Choroid plexus epithelial cell (primary cell): ENCODE data around the gene LGR5.
A peak's percentile ranks its signal among the peaks of the same experiment; 100 is the strongest.
"Not testable (repeated sequence)": the region's sequence is repeated elsewhere in the genome, so short reads cannot be mapped to it uniquely, and the experiment has no call there.

Experiments used
- DNase-seq: peaks from one replicate; pipeline ENCODE4 v3.0.0-alpha.2; 2010; ENCODE audit warnings: low read depth
- H3K4me3 ChIP-seq: 2 replicates; pipeline ENCODE4 v1.5.1; 2011; ENCODE audit warnings: low read depth, mild to moderate bottlenecking, control low read depth, low read length, moderate library complexity
- TF ChIP-seq, protein P1 (sequence below): conservative IDR thresholded peaks from 2 replicates; pipeline ENCODE4 v1.5.1; 2011; ENCODE audit warnings: low read depth, mild to moderate bottlenecking, control low read depth, inconsistent platforms, low read length, moderate library complexity

LGR5 gene

DNA sequence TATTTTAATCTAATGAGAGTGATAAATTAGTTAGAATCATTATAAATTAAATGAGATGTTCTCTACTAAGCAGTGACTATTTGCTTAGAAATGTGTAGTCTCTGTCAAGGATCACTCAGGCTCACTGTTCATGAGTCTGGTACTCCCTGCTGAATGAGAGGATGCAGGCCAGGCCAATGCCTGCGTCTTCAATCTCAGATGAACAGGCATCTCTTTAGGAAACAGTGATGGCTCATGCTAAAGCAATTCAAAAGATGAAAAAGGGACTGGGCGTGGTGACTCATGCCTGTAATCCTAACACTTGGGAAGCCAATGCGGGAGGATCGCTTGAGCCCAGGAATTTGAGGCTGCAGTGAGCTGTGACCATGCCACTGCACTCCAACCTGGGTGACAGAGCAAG is 117.3 kb downstream of the LGR5 start:
- peak; percentile 76 for DNase-seq
- H3K4me3 ChIP-seq = no peak overlapping the region
- TF ChIP-seq, protein P1, sequence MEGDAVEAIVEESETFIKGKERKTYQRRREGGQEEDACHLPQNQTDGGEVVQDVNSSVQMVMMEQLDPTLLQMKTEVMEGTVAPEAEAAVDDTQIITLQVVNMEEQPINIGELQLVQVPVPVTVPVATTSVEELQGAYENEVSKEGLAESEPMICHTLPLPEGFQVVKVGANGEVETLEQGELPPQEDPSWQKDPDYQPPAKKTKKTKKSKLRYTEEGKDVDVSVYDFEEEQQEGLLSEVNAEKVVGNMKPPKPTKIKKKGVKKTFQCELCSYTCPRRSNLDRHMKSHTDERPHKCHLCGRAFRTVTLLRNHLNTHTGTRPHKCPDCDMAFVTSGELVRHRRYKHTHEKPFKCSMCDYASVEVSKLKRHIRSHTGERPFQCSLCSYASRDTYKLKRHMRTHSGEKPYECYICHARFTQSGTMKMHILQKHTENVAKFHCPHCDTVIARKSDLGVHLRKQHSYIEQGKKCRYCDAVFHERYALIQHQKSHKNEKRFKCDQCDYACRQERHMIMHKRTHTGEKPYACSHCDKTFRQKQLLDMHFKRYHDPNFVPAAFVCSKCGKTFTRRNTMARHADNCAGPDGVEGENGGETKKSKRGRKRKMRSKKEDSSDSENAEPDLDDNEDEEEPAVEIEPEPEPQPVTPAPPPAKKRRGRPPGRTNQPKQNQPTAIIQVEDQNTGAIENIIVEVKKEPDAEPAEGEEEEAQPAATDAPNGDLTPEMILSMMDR = no peak

DNA sequence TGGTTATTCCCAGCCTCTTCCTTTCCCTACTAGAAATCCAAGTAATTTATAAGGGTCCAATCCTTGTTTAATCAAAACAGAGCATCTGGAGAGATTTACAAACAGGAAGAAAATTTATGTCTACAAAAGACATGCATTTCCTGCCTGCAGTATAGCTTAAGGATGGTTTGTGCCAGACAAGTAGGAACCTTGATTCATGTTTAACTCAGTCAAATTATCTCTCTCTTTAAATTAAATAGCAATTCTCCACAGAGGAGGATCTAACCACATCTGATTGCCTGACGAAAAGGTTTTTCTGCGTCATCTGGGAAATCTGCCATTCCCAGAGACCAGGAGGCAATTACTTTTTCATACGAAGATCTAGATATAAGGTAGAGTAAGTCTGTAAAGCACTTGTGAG is 118.8 kb downstream of the LGR5 start:
- H3K4me3 ChIP-seq = no peak overlapping the region
- TF ChIP-seq, protein P1 = no peak
- no peak for DNase-seq

DNA sequence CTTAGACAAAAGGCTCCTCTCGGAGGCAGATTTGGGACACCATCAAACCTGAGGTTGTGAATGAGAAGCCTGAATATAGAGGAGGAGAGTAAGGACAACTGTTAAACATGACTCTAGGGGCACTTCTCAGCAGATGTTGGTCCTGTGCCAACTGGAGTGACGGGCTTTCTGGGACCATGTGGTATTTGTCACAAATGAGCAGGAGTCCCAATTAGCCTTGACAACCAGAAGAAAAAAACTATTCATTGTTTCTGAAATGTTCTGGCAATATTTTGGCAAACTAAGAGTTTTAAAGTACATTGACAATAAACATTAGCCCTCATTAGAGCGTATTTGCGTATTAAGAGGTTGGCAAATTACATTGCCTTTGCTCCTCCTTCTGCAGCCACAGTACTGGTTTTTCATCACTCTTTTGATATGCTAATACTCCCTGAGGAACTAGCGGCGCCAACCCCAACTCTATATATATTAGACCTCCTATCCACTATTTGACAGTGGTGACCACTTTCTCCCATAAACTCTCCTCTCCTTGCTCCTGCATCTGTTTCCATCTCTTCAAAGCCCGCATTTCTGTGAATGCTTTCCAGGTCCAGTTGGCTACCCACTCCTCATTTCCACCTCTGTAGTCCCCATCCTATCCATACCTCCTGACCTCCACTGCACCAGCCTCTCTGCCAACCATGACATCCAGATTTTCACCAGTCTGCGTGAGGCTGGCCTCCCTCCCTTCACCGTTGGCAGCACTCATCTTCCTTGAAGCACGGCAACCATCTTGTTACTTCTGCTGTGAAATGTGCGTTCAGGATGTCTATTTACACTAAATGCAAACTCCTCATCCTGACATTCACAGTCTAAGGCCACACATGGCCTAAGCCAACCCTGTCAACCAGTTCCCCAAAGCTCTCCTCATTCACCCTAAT is 123.3 kb downstream of the LGR5 start:
- TF ChIP-seq, protein P1 = no peak
- no peak for DNase-seq
- H3K4me3 ChIP-seq = no peak overlapping the region

- TF ChIP-seq, protein P1 = no peak
- H3K4me3 ChIP-seq = no peak overlapping the region
- DNase-seq = no peak
Observed at GRCh38 chr12:71565535-71565934, 125.9 kb downstream of the LGR5 start.

GRCh38 chr12:71566655-71567054 is 127.1 kb downstream of the LGR5 start:
- TF ChIP-seq, protein P1 = no peak
- DNase-seq = no peak
- no peak overlapping the region for H3K4me3 ChIP-seq

GRCh38 chr12:71567537-71567936 is 127.9 kb downstream of the LGR5 start:
- DNase-seq = no peak
- TF ChIP-seq, protein P1 = no peak
- no peak overlapping the region for H3K4me3 ChIP-seq

GRCh38 chr12:71569885-71570284 is 130.3 kb downstream of the LGR5 start:
- DNase-seq, H3K4me3 ChIP-seq: not testable (repeated sequence)
